Hepatocyte (in vitro differentiated cells): ENCODE measurements around the gene KCNQ1.

ENCODE experiments used
- EZH2 ChIP-seq: fragments of 200-600 bp; sonication (generic); IDR thresholded peaks from 2 replicates; pipeline ENCODE4 v1.6.1; 2016; ENCODE audit warnings: antibody characterized with exemption, mild to moderate bottlenecking, borderline replicate concordance
- EZH2phosphoT487 ChIP-seq: fragments of 200-600 bp; sonication (generic); IDR thresholded peaks from one replicate; pipeline ENCODE4 v1.6.1; 2018; ENCODE audit warnings: antibody characterized with exemption, mild to moderate bottlenecking, low read depth, moderate library complexity; ENCODE audit not compliant: unreplicated experiment, severe bottlenecking
- TF ChIP-seq, protein P1 (sequence below): fragments of 200-600 bp; sonication (generic); IDR thresholded peaks from 2 replicates; pipeline ENCODE4 v1.5.1; 2016; ENCODE audit warnings: antibody characterized with exemption, mild to moderate bottlenecking; ENCODE audit not compliant: poor library complexity

DNA sequence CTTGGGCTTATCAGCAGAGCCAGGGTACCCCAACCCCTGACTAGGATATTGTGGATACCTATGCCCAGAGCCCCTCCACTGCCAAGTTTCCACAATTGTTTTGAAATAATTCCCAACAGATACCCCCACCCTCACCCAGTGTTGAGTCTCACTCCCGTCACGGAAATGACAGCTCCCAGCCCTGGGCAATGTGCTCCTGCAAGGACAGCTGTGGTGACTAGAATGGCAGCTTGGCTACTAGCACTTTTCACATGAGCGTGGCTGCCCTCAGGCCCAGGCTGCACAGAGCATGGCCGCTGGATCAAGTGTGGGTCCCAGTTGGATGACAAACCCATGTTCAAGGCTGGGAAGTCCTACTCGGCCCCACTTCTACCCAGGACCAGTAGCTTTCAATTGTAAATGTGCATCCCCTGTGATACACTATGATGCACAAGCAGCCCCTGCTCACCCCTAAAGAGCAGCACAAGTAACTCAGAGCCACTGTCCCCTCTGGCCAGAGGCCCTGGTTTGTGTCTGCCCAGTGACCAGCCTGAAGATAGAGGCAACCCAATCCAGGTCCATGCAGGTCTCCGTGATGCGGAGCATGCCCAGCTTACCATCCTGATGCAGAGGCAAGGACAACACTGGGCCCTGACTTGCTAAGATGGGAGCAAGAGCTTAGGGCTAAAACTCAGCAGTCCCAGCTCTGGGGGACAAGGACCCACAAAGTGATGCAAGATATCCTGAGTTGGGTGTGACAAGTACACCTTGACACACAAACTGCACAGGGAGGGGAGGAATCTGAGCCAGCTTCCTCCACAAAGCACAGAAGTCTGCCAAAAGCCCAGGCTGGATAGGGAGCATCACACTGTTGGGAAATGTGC lies 241.8 kb downstream of the KCNQ1 start:
- TF ChIP-seq, protein P1, sequence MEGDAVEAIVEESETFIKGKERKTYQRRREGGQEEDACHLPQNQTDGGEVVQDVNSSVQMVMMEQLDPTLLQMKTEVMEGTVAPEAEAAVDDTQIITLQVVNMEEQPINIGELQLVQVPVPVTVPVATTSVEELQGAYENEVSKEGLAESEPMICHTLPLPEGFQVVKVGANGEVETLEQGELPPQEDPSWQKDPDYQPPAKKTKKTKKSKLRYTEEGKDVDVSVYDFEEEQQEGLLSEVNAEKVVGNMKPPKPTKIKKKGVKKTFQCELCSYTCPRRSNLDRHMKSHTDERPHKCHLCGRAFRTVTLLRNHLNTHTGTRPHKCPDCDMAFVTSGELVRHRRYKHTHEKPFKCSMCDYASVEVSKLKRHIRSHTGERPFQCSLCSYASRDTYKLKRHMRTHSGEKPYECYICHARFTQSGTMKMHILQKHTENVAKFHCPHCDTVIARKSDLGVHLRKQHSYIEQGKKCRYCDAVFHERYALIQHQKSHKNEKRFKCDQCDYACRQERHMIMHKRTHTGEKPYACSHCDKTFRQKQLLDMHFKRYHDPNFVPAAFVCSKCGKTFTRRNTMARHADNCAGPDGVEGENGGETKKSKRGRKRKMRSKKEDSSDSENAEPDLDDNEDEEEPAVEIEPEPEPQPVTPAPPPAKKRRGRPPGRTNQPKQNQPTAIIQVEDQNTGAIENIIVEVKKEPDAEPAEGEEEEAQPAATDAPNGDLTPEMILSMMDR, result no peak
- no peak for TF ChIP-seq EZH2
- TF ChIP-seq EZH2phosphoT487, result no peak
